ENCODE measurements around the gene SPATA4. TPM values are rescaled to one million over a fixed set of nuclear protein-coding genes. Genes with fewer than 3 reads are reported as not detected.

SPATA4 gene
- total RNA-seq, 4 donors from 2014 or later = not detected

DNA sequence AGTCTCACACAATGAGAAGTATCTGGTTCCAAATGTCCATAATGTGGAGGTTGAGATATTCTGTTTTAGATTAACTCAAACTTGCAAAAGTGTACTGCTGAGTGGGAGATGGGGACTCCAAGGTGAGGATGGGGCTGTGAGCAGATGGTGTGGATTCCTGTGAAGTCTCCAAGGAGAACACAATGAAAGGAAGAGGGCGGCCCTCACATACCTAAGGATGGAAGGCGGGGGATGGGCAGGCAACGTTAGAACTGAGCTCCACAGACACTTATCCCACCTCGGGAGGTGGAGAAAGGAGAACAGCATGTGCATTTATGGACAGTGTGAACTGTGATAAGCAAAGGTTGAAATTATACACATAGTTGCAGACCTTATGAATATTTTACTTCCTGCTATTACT, 9.9 kb upstream of the SPATA4 start:
- TF ChIP-seq, protein P1, sequence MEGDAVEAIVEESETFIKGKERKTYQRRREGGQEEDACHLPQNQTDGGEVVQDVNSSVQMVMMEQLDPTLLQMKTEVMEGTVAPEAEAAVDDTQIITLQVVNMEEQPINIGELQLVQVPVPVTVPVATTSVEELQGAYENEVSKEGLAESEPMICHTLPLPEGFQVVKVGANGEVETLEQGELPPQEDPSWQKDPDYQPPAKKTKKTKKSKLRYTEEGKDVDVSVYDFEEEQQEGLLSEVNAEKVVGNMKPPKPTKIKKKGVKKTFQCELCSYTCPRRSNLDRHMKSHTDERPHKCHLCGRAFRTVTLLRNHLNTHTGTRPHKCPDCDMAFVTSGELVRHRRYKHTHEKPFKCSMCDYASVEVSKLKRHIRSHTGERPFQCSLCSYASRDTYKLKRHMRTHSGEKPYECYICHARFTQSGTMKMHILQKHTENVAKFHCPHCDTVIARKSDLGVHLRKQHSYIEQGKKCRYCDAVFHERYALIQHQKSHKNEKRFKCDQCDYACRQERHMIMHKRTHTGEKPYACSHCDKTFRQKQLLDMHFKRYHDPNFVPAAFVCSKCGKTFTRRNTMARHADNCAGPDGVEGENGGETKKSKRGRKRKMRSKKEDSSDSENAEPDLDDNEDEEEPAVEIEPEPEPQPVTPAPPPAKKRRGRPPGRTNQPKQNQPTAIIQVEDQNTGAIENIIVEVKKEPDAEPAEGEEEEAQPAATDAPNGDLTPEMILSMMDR (IDR thresholded peaks at IDR 0.05) = no peak
- TF ChIP-seq POLR2A (IDR thresholded peaks at IDR 0.05) = no peak
- 56 to 69% methylated on average over 4 of the region's 4 CpGs for WGBS, 2 donors
- H3K4me3 ChIP-seq (ENCODE audit: low read depth, poor library complexity, severe bottlenecking) = no peak overlapping the region
- DNase-seq (ENCODE audit: low spot score in 2 of 2) = no peak
- intact Hi-C loops (cut with DNase I; ENCODE audit: low total_unique reads) = no loop called here

DNA sequence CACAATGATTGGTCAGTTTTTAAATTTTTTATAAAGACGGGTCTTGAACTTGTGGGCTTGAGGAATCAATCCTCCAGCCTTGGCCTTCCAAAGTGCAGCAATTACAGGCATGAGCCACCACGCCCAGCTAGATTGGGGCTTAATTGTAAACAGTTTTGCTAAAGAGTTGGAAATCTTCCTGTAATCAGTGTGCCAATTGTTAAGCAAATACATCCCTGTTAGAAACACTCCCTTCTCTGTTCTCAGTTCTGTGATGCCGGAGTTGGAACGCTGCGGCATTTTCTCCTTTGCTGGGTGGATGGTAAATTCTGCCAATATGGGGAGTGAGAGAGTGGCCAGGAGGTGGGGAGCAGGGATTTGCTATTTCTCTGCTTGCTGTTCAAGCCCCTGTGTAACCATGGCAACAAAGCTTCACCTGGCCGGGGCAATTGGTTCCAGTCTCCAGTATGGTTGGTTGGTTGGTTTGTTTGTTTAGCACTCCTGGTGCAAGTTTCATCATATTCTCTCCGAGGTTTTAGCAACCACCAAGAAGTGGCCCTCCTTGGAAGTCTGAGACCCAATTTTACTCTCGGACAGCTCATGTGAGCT, 3.0 kb upstream of the SPATA4 start:
- WGBS, 2 donors = 66 to 77% methylated on average over 8 of the region's 8 CpGs
- intact Hi-C loops (cut with DNase I; ENCODE audit: low total_unique reads) = no loop called here
- H3K4me3 ChIP-seq (ENCODE audit: low read depth, poor library complexity, severe bottlenecking) = no peak overlapping the region
- TF ChIP-seq POLR2A (IDR thresholded peaks at IDR 0.05) = no peak
- TF ChIP-seq, protein P1 (IDR thresholded peaks at IDR 0.05) = no peak
- DNase-seq (ENCODE audit: low spot score in 2 of 2) = no peak

DNA sequence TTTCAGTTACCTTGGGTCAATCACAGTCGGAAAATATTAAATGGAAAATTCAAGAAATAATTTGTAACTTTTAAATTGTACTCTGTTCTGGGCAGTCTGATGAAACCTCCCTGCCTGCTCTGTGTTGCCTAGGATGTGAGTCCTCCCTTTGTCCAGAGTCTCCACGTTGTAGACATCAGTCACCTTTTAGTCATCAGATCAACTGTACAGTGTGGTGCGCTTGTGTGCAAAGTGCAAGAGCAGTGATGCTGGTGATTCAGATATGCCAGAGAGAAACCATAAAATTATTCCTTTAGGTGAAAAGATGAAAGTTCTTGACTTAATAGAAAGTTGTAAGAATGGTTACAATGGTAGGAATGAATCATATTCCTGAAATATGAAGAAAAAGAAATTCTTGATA, 1.4 kb downstream of the SPATA4 start:
- WGBS, 2 donors = 61 to 69% methylated on average over 3 of the region's 3 CpGs
- intact Hi-C loops (cut with DNase I; ENCODE audit: low total_unique reads) = no loop called here
- no peak for DNase-seq (ENCODE audit: low spot score in 2 of 2)
- TF ChIP-seq POLR2A (IDR thresholded peaks at IDR 0.05) = no peak
- TF ChIP-seq, protein P1 (IDR thresholded peaks at IDR 0.05) = no peak
- H3K4me3 ChIP-seq (ENCODE audit: low read depth, poor library complexity, severe bottlenecking) = no peak overlapping the region

DNA sequence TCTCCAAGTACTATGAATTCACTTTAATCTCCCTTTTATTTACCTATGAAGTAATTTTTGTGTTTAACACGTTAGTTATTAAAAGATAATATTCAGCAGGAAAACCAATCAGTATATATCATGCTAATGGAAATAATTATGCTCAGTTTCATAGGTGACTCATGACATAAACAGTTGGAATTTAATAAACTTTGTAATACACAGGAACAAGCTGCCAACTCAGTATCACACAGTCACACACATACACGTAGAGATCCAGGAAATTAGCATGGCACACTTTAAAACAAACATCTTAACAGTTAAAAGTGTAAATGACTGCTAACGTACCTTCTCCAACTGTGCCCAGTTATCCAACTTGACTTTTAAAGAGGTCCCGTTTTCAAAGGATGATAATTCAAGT, 2.3 kb downstream of the SPATA4 start:
- intact Hi-C loops (cut with DNase I; ENCODE audit: low total_unique reads) = no loop called here
- WGBS, 2 donors = 21 to 27% methylated on average over 4 of the region's 4 CpGs
- no peak for DNase-seq (ENCODE audit: low spot score in 2 of 2)
- no peak overlapping the region for H3K4me3 ChIP-seq (ENCODE audit: low read depth, poor library complexity, severe bottlenecking)
- no peak for TF ChIP-seq POLR2A (IDR thresholded peaks at IDR 0.05)
- TF ChIP-seq, protein P1 (IDR thresholded peaks at IDR 0.05) = no peak

DNA sequence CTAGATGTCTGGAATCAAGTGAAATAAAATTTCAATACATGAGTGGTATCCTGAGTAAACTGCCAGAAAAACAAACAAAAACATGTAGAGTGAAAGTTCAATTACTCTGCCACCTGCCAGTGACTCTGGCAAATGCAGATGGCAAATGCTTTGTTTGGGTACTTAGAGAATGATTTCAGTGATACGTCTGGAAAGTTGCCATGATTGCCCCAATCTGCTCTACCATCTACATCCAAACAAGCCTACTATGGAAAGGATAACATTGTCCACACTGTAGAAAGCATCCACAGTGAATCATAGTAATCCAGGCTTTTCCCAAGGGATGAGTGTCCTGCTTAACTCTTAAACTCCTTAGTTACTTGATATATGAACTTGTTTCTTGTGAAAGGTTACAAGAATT, 3.4 kb downstream of the SPATA4 start:
- intact Hi-C loops (cut with DNase I; ENCODE audit: low total_unique reads) = no loop called here
- H3K4me3 ChIP-seq (ENCODE audit: low read depth, poor library complexity, severe bottlenecking) = no peak overlapping the region
- TF ChIP-seq, protein P1 (IDR thresholded peaks at IDR 0.05) = no peak
- TF ChIP-seq POLR2A (IDR thresholded peaks at IDR 0.05) = no peak
- 44 to 47% methylated on average over 1 of the region's 1 CpG for WGBS, 2 donors
- no peak for DNase-seq (ENCODE audit: low spot score in 2 of 2)
